GM12878 (cell line): Measurements from ENCODE around the gene EPS8.

Experiments used
- BCL3 ChIP-seq: IDR thresholded peaks from 2 replicates; pipeline ENCODE4 v1.6.1; 2011; ENCODE audit warnings: borderline replicate concordance, low read depth, mild to moderate bottlenecking, moderate library complexity, low read length; ENCODE audit not compliant: insufficient read depth, poor library complexity, severe bottlenecking
- CBX3 ChIP-seq: fragments of 200-600 bp; sonication (generic); IDR thresholded peaks from 2 replicates; pipeline ENCODE4 v1.6.1; 2016; ENCODE audit warnings: low read depth, borderline replicate concordance
- CTCF ChIP-seq, 3 experiments: IDR thresholded peaks in 2 of 3; conservative IDR thresholded peaks in 1 of 3; 2 replicates each; pipeline ENCODE4 v1.5.1; 2011; ENCODE audit warnings: low read depth in 3 of 3, low read length in 3 of 3, mild to moderate bottlenecking in 3 of 3, control low read depth in 2 of 3, moderate library complexity in 2 of 3, inconsistent platforms in 1 of 3, mixed read lengths in 1 of 3; ENCODE audit not compliant: control insufficient read depth in 2 of 3, insufficient read depth in 1 of 3; ENCODE audit errors: extremely low read depth in 1 of 3
- EP300 ChIP-seq, 2 experiments: fragments of 150-350 bp in 1 of 2; IDR thresholded peaks; 2 replicates each; pipeline ENCODE4 v1.6.1; 2011 to 2012; ENCODE audit warnings: low read depth in 2 of 2, low read length in 2 of 2, borderline replicate concordance in 1 of 2, improper control_type of control experiment in 1 of 2, inconsistent platforms in 1 of 2; ENCODE audit not compliant: control insufficient read depth in 1 of 2
- EZH2 ChIP-seq: IDR thresholded peaks from 2 replicates; pipeline ENCODE4 v1.6.1; 2012; ENCODE audit warnings: low read depth, mild to moderate bottlenecking, control low read depth, inconsistent platforms, low read length, borderline replicate concordance; ENCODE audit not compliant: control insufficient read depth
- GABPA ChIP-seq: IDR thresholded peaks from 2 replicates; pipeline ENCODE4 v1.6.1; 2014; ENCODE audit warnings: antibody characterized with exemption, low read depth, mild to moderate bottlenecking, inconsistent platforms
- KAT2A ChIP-seq: conservative IDR thresholded peaks from 2 replicates; pipeline ENCODE4 v1.6.1; 2011; ENCODE audit warnings: low read depth, low read length; ENCODE audit not compliant: control insufficient read depth
- POLR2A ChIP-seq: IDR thresholded peaks from 2 replicates; pipeline ENCODE4 v1.6.1; 2011; ENCODE audit warnings: low read depth, mild to moderate bottlenecking, low read length
- POLR2AphosphoS5 ChIP-seq: IDR thresholded peaks from 2 replicates; pipeline ENCODE4 v1.6.1; 2011; ENCODE audit warnings: mild to moderate bottlenecking, low read length, inconsistent platforms
- RCOR1 ChIP-seq: conservative IDR thresholded peaks from 2 replicates; pipeline ENCODE4 v1.6.1; 2012; ENCODE audit warnings: low read depth, low read length, improper control_type of control experiment
- USF1 ChIP-seq: IDR thresholded peaks from 2 replicates; pipeline ENCODE4 v1.6.1; 2011; ENCODE audit warnings: borderline replicate concordance, low read depth, mild to moderate bottlenecking, moderate library complexity, mixed read lengths, low read length; ENCODE audit not compliant: insufficient read depth; ENCODE audit errors: extremely low read length
- ZBTB33 ChIP-seq: fragments of 450-650 bp; IDR thresholded peaks from 2 replicates; pipeline ENCODE4 v1.6.1; 2017; ENCODE audit warnings: mild to moderate bottlenecking

- no peak for TF ChIP-seq BCL3
- TF ChIP-seq CTCF (IDR thresholded peaks at IDR 0.05 in 2 of 3, conservative IDR thresholded peaks at IDR 0.05 in 1 of 3; ENCODE audit: control insufficient read depth in 2 of 3, extremely low read depth in 1 of 3, insufficient read depth in 1 of 3, low read depth in 3 of 3, low read length in 3 of 3): no peak
- TF ChIP-seq CBX3: no peak
- TF ChIP-seq POLR2A: no peak
- TF ChIP-seq EZH2: no peak
- TF ChIP-seq RCOR1: no peak
- no peak for TF ChIP-seq ZBTB33
- no peak for TF ChIP-seq POLR2AphosphoS5
- TF ChIP-seq GABPA: no peak
- no peak for TF ChIP-seq USF1
- TF ChIP-seq KAT2A: no peak
- no peak for TF ChIP-seq EP300 (IDR thresholded peaks at IDR 0.05; ENCODE audit: borderline replicate concordance in 1 of 2, control insufficient read depth in 1 of 2, low read depth in 2 of 2, low read length in 2 of 2)
These were observed 1.4 kb downstream of the EPS8 start for GRCh38 chr12:15787778-15788177.
